AG20443 (cell line): ENCODE results near the gene ZFC3H1.

Source experiments
- DNase-seq: peaks from one replicate; pipeline ENCODE4 v3.0.0; 2012; ENCODE audit warnings: low spot score, mixed read lengths

ZFC3H1 gene

DNA sequence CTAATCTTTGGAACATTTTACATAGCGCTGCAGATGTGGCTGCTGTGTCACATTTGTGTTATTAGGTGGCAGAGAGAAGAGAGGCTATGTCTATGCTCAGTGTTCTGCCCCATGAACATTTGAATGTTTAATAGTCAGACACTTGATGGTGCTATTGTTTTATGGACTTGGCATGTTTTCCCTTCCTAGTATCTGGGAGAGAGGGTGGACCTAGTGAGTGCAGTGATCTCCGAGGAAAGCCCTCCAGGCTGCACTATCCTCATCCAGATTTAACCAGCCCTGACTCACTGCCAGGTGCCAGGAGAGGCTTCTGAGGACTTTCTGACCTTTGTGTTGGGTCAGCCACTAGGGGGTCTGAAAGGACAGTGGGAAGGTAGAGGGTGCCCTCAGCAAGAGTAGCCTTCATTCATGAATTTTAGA, 24.3 kb downstream of the ZFC3H1 start:
- DNase-seq = no peak

- DNase-seq = no peak
Observed at GRCh38 chr12:71638499-71638898, 25.1 kb downstream of the ZFC3H1 start.

DNA sequence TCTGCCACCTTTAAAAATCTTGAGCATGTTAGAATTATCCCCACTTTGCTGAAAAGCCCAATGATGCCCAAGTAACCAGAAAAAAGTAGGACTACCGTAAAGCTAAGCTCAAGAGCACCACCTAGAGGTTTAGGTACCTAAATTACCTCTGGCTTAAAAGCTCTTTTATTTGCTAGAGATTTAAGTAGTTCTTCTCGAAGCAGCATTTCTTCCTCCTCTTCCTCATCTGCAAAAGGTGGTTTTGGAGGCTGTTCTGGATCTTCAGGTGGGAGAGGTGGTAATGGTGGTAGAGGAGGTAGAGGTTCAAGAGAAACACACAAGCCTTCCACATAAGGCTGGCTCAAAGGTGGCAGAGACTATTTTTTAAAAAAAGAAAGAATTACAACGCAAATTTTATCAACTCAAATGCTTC, 26.9 kb downstream of the ZFC3H1 start:
- DNase-seq = peak; percentile 63

DNA sequence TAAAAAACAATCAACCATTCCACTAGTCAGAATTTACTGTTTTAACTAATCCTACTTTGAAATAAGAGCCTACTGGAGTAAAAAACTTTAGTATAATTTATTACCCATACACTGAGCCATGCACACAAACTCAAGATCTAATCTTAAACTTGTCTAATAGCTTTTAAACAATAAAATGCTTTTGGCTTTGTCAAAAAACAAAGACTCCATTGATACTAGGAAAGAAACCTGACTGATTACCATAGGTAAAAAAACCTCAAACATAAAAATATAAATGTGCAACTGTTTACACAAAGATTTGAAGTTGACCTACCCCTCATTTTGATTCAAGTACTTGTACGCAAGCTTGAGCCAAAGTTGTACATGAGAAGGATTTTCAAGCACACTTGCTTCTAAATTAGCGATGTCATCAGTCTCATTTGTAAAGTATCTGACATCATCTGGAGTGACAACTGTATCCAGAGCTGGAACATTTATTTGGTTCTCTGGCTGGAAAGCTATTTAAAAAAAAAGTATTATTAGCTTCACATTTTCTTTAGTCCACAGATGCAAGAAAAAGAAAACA, 36.1 kb downstream of the ZFC3H1 start:
- no peak for DNase-seq

DNA sequence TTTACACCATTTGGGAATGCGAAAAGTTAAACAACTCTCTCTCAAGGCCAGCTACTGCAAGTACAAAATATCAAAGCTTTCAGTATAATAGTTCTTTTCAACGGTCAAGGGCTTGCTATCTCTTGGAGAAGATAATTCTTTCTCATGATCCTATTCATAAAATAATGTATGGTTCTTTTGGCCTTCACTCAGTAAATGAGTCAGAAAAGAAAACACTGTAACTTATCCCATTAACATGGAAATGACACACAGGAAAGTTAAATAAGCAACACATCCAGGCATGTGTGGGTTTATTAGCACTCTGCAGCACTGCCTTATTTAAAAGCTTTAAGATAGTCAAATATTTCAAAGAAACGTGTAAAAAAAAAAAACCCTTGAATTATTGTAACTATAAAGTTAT, 36.9 kb downstream of the ZFC3H1 start:
- DNase-seq = no peak

DNA sequence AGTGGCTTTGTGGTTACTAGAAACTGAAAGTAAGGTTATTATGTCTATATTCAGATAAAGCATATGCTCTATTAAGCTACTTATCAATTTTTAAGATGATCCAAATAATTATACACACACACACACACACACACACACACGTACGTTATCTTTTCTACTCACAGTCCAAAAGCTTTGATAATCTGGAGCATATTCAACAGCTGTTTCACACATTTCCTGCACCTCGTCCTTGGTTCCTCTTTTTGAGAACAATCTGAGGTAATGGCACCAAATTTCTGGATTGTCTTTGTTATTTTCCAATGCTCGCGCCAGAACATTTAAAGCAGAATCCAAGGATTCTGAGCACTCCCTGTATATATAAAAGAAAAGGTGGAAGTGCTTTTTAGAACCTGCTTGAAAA, 37.5 kb downstream of the ZFC3H1 start:
- no peak for DNase-seq

DNA sequence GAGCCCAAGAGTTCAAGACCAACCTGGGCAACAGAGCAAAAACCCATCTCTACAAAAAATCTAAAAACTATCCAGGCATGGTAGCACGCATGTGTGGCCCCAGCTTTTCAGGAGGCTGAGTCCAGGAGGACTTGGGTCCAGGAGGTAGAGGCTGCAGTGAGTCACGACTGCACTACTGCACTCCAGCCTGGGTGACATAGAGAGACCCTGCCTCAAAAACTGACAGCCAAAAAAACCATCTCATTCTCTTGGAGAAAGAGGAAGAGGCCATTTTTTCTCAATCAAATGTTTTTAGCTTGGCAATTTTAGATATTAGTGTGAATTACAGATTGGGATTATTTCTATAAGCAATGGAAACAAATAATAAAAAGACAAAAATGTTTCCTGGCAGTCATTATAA, 38.2 kb downstream of the ZFC3H1 start:
- DNase-seq = no peak

DNA sequence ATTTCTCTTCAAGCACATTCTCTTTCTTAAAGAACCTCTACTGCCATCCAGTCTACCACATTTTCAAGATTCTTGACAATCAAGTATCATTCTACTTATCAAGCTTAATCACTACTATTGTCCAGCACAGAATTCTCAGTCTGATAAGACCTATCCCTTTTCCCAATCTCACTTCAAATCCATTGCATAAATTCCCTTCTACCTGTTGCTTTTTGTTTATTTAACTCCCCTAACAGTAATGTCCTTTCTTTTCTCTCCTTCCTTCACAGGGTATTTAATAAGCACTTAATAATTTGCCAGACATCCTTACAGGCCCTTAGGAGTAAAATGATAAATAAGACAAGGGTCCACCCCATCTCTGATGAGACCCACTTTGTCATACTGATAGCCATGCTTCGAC, 41.7 kb downstream of the ZFC3H1 start:
- no peak for DNase-seq

- DNase-seq = no peak
Observed at GRCh38 chr12:71610031-71610795, 53.4 kb downstream of the ZFC3H1 start.

GRCh38 chr12:71607494-71608330, 55.9 kb downstream of the ZFC3H1 start:
- DNase-seq = no peak

GRCh38 chr12:71605039-71605438, 58.6 kb downstream of the ZFC3H1 start:
- DNase-seq = no peak

DNA sequence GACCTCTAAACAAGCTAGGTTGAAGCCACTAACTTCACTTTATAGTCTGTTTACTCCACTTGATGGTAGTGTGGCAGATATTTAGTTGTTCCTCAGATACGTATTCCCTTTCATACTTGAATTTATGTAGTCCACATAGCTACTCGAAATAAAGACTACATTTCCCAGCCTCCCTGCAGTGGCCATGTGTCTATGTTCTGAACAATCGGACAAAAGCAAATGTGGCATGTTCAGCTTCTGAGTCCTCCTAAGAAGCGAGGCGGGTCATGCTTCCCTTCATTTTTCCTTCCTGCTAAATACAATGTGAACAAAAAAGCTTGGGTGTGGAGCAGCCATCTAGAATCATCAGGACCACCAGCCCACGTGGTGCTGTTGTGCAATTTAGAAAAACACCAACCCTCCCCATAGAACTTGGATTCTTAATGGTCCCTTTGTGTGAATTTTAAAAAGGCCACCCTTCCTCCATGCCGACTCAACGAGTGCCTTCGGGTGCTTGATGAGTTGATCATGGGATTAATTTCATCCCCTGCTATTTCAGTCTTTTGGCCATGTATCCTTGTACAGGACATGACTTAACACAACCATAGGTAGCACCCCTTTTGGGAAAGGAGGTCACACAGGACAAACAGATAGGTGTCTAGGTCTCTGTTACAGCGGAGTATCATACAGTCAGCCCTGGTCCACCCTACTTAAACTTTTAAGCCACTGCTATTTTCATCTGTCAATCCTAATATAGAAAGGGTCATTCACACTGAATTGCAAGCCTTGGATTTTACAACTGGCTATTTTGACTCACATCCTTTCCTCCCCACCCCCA, 60.7 kb downstream of the ZFC3H1 start:
- DNase-seq = no peak

DNA sequence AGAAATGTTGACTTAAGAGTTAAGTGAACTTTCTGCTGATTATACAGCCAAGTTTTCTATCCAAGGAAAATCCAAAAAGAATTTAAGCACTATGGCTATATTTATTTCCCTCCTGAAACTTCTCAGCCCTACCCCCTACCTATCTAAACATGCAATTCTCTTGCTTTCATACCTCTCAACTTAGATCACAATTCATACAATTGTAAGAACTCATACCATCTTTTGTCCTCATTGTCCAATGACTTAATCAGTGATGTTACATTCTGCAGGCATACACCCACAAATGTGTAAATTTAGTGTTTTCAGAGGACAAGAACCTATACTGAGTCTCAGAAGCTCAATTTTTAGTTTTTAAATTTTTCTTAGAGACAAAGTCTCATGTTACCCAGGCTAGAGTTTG, 62.1 kb downstream of the ZFC3H1 start:
- DNase-seq = no peak

DNA sequence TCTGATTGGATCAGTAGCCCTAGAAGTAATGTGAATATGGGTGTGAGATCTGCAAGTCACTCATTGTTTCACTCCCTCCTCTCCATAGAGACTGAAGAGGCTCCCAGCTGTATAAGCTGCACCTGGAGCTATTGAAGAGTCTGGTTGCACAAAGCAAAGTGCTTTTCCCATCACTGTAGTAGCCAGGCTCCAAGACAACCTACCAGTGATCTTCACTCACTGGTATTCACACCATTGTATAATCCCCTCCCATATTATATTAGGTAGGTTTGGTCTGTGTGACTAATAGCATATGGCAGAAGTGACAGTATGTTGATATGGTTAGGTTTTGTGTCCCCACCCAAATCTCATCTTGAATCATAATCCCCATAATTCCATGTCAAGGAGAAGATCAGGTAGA, 64.4 kb downstream of the ZFC3H1 start:
- DNase-seq = no peak

GRCh38 chr12:71594214-71594948, 69.3 kb downstream of the ZFC3H1 start:
- DNase-seq = no peak

- DNase-seq = no peak
Observed at GRCh38 chr12:71592841-71593240, 70.8 kb downstream of the ZFC3H1 start.

GRCh38 chr12:71591601-71592000, 72.0 kb downstream of the ZFC3H1 start:
- no peak for DNase-seq

GRCh38 chr12:71589478-71589881, 74.2 kb downstream of the ZFC3H1 start:
- peak; percentile 15 for DNase-seq

- no peak for DNase-seq
Observed at GRCh38 chr12:71587012-71587411, 76.6 kb downstream of the ZFC3H1 start.

DNA sequence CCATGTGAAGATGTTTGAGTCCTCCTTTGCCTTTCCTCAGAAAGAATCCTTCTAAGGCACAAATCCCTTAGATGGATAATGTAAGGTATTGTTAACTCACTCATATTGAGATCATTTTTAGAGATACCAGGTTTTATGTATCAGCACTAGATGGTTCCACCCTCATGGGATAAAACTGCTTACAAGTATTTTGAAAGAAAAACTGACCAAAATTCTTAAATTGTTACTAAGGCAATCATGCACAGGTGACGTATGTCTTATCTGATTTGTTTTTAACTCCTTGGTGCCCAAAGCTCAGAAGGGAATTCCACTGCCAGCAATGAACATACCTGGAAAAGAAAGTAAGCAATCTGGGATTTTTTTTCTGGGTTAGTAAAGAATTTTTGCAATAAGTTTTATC, 78.4 kb downstream of the ZFC3H1 start:
- DNase-seq = no peak

DNA sequence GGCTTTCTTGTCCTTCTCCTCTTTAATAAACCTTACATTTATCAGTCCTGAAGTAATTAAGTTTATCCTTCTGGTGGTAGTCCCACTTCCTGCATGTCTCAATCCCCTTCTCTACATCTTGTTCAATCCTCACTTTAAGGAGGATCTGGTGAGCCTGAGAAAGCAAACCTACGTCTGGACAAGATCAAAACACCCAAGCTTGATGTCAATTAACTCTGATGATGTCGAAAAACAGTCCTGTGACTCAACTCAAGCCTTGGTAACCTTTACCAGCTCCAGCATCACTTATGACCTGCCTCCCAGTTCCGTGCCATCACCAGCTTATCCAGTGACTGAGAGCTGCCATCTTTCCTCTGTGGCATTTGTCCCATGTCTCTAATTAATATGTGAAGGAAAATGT, 79.3 kb downstream of the ZFC3H1 start:
- DNase-seq = no peak

- no peak for DNase-seq
Observed at GRCh38 chr12:71582925-71583324, 80.7 kb downstream of the ZFC3H1 start.
